Thoracic aorta (tissue), 2 donors: Measurements from ENCODE around the gene DLG1. TPM values are rescaled to one million over a fixed set of nuclear protein-coding genes. Genes with fewer than 3 reads are reported as not detected.

Experiments
- ATAC-seq: fragments of 150-250 bp; one replicate; pipeline ENCODE4 v1.8.0; 2017; ENCODE audit warnings: low read depth; ENCODE audit not compliant: insufficient number of reproducible peaks, low FRiP score
- DNase-seq: peaks from one replicate; pipeline ENCODE4 v3.0.0-alpha.2; 2020; ENCODE audit warnings: low spot score
- H3K27ac ChIP-seq, 2 donors: fragments of 200-600 bp; sonication (generic); 1 replicate in 1 of 2; 2 replicates in 1 of 2; pipeline ENCODE4 v1.5.1; 2016; ENCODE audit warnings: mild to moderate bottlenecking in 2 of 2, moderate library complexity in 2 of 2
- H3K27me3 ChIP-seq: fragments of 200-600 bp; sonication (generic); replicated peaks from 2 replicates; pipeline ENCODE4 v1.6.0; 2016; ENCODE audit warnings: mild to moderate bottlenecking; ENCODE audit not compliant: insufficient read depth
- H3K36me3 ChIP-seq: fragments of 200-600 bp; sonication (generic); one replicate; pipeline ENCODE4 v1.5.1; 2016
- H3K4me1 ChIP-seq, 2 donors: fragments of 200-600 bp; sonication (generic); 1 replicate in 1 of 2; 2 replicates in 1 of 2; pipeline versions ENCODE4 v1.5.1 to v1.6.0; 2016; ENCODE audit warnings: low read depth in 2 of 2, mild to moderate bottlenecking in 1 of 2; ENCODE audit not compliant: control insufficient read depth in 1 of 2
- H3K4me3 ChIP-seq: fragments of 200-600 bp; sonication (generic); 2 replicates; pipeline ENCODE4 v1.5.1; 2016; ENCODE audit warnings: mild to moderate bottlenecking
- H3K9me3 ChIP-seq: fragments of 200-600 bp; sonication (generic); 2 replicates; pipeline ENCODE4 v1.5.1; 2016
- total RNA-seq, 2 donors: library from RNA; depleted of rRNA; stranded (reverse); fragments of >200 nt; gene quantifications; one replicate each; pipeline versions ENCODE4 v1.1.0 to v1.2.3, GENCODE V29; 2016
- TF ChIP-seq, protein P1 (sequence below): fragments of 200-600 bp; sonication (generic); IDR thresholded peaks from one replicate; pipeline ENCODE4 v1.5.1; 2019; ENCODE audit warnings: antibody characterized with exemption

Gene DLG1
- total RNA-seq, 2 donors from 2014 or later = 46.4 to 67.8 TPM

DNA sequence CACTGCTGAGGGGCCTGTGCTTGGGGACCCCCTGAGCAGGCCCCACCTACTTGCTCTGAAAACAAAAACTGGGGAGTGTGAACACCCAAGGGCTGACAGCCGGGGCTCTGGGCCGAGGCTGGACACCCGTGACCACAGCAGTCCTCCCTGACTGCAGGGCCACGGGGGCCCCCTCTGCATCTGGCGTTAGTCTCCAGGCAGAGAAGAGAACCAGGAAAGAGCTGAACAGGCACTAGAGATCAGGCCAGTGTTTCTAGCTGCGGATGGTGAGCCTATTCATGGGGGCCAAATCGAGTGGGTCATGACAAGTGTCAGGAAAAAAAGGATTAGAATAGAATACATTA, 285.9 kb downstream of the DLG1 start:
- H3K36me3 ChIP-seq = no peaks in the 10 kb centered on the region
- DNase-seq = no peak
- TF ChIP-seq, protein P1, sequence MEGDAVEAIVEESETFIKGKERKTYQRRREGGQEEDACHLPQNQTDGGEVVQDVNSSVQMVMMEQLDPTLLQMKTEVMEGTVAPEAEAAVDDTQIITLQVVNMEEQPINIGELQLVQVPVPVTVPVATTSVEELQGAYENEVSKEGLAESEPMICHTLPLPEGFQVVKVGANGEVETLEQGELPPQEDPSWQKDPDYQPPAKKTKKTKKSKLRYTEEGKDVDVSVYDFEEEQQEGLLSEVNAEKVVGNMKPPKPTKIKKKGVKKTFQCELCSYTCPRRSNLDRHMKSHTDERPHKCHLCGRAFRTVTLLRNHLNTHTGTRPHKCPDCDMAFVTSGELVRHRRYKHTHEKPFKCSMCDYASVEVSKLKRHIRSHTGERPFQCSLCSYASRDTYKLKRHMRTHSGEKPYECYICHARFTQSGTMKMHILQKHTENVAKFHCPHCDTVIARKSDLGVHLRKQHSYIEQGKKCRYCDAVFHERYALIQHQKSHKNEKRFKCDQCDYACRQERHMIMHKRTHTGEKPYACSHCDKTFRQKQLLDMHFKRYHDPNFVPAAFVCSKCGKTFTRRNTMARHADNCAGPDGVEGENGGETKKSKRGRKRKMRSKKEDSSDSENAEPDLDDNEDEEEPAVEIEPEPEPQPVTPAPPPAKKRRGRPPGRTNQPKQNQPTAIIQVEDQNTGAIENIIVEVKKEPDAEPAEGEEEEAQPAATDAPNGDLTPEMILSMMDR = no peak
- no peaks in the 10 kb centered on the region for H3K9me3 ChIP-seq
- no peaks in the 10 kb centered on the region for H3K4me1 ChIP-seq
- no peaks in the 10 kb centered on the region for H3K27me3 ChIP-seq
- H3K4me3 ChIP-seq = no peak overlapping the region
- ATAC-seq = no peak
- H3K27ac ChIP-seq = no peak overlapping the region

DNA sequence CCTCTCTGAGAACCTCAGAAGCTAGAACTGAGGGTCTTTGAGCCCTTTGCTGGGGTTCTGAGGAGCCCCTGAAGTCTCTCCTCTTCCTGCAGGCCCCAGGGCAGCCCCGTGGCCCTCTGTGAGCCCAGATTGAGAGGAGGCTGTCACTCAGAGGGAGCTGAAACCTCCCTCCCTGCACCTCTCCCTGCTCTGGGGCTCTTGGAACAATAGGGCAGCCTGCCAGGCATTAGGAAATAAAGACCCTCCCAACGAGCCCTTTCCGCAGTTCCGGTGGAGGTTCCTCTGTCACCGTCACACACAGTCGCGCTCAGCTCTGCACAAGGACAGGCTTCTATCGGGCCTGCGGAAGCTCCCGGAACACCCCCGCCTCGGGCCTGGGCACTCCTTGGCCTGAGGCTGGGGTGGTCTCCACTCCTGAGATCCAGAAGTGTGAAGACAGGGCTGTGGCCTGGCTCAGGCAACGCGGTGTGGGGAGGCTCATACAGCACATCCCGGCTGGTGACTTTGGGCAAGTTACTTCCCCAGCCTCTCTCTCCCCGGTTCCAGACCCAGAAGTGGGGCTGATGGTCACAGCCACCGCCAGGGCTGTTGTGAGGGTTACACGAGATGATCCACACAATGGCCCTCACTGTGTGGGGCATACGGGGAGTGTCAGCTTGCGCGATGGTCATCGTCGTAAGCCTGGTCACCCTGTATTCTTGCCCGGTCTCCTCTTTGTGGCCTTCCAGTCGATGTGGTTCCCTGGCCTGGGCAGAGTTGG, 286.5 kb downstream of the DLG1 start:
- H3K9me3 ChIP-seq = no peaks in the 10 kb centered on the region
- H3K36me3 ChIP-seq = no peaks in the 10 kb centered on the region
- DNase-seq (no peak), ATAC-seq (no peak)
- no peaks in the 10 kb centered on the region for H3K4me1 ChIP-seq
- TF ChIP-seq, protein P1 = no peak
- no peak overlapping the region for H3K4me3 ChIP-seq
- no peaks in the 10 kb centered on the region for H3K27me3 ChIP-seq
- no peak overlapping the region for H3K27ac ChIP-seq

DNA sequence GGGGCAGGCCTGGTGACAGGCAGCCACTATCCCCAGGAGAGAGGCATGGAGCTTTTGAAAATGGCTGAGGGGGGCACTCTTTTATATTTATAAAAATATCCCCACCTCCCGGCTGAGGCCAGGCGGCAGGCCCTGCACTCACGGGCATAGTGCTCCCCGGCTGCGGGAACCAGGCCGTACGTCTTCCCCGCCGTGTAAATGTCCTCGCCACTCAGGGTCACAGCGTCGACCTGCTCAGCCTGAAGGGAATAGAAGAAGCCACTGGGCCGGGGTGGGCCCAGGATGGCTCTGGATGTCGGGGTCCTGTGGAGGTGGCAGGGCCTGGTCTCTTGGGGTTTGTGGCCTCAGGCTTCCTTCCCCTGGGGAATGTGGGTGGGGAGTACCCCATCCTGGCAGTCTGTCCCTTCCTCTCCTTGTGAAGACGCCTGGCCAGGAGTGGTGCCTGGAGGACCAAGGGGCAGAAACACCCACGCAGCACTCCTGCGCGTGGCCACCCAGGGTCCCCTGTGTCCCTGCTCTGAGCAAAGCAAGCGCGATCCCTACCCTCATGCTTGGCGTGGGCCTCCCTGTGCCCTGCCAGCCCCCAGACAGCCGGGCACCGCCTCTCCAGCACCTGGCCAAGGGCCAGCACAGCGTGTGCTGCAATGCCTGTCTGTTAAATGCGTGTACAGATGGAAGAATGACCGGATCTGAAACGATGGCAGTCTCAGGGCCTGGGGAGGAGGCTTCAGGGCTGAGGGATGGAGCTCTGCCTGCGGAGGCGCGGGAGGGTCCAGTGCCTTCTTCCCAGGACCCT, 287.7 kb downstream of the DLG1 start:
- Histone ChIP-seq H3K4me3 (no peak overlapping the region), H3K36me3 (no peaks in the 10 kb centered on the region), H3K27ac (no peak overlapping the region), H3K4me1 (no peaks in the 10 kb centered on the region), H3K9me3 (no peaks in the 10 kb centered on the region), H3K27me3 (no peaks in the 10 kb centered on the region)
- ATAC-seq (no peak), DNase-seq (no peak)
- TF ChIP-seq, protein P1 = no peak

DNA sequence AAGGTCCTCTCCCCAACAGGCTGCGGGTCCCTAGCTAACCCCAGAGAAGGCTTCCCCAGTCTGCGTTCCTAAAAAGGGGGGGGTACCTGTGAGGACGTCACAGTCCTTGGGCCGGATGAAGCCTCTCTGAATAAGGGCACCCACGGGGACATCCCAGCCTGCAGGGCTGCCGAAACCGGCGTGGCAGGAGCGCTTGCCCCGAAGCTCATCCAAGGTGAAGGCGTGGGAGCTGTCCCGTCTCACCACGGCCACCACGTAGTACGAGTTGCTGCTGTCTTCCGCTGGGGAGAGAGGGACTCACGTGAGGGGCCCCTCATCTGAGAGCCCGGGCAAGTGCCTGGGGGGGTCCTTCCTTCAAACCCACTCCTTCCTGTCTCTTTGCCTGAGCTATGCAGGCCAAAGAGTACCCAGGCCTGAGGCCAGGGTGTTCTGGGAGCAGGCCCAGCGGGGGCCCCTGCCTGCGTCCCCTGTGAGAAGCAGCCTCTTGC, 288.8 kb downstream of the DLG1 start:
- H3K36me3 ChIP-seq = no peaks in the 10 kb centered on the region
- DNase-seq = no peak
- TF ChIP-seq, protein P1 = no peak

DNA sequence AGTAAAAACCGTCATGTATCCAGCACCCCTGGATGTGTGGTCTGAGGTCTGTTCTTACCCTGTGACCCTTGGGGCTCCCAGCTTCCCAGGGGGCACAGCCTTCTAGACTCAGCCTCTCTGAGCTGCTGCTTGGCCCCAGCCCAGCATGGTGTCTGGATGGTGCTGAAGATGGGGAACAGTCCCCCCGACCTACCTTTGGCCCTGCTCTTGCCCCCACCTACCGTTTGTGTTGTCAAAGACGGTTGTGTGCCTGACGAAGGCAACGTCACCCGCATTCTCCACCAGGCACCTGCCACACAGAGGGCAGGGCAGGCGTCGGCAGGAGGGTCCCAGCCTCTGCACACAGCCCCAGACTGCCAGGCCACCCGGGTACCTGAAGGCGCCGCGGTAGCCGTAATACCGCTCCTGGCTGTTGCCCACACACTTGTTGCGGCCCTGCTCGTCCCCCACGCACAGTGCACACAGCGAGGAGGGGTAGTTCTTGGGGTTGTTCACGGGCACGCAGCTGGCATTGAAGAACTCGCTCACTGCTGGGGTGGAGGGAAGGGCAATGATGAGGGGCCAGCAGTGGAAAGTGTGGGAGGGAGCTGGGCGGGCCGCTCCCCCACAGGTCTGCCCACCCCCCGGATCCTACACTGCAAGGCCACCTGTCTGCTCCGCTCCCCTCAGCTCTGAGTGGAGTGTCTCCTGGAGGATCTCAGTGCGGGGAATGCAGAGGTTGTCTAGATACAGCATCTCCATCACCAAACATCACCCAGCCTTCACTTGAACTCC, 289.8 kb downstream of the DLG1 start:
- Histone ChIP-seq H3K36me3 (no peaks in the 10 kb centered on the region), H3K4me3 (no peak overlapping the region), H3K27me3 (no peaks in the 10 kb centered on the region), H3K9me3 (no peaks in the 10 kb centered on the region), H3K4me1 (peaks cover 2 to 7% of the 10 kb centered on the region in 2 donors), H3K27ac (no peak overlapping the region)
- no peak for DNase-seq
- ATAC-seq = no peak
- TF ChIP-seq, protein P1 = no peak

More for the DNA sequence above, 288.8 kb downstream of the DLG1 start:
- Histone ChIP-seq H3K4me1 (no peaks in the 10 kb centered on the region), H3K9me3 (no peaks in the 10 kb centered on the region), H3K27ac (no peak overlapping the region), H3K4me3 (no peak overlapping the region), H3K27me3 (no peaks in the 10 kb centered on the region)
- ATAC-seq = no peak
